ENCODE data around the gene BCAR1.
"Not testable (repeated sequence)": the region's sequence is repeated elsewhere in the genome, so short reads cannot be mapped to it uniquely, and the experiment has no call there.

Gene BCAR1, protein sequence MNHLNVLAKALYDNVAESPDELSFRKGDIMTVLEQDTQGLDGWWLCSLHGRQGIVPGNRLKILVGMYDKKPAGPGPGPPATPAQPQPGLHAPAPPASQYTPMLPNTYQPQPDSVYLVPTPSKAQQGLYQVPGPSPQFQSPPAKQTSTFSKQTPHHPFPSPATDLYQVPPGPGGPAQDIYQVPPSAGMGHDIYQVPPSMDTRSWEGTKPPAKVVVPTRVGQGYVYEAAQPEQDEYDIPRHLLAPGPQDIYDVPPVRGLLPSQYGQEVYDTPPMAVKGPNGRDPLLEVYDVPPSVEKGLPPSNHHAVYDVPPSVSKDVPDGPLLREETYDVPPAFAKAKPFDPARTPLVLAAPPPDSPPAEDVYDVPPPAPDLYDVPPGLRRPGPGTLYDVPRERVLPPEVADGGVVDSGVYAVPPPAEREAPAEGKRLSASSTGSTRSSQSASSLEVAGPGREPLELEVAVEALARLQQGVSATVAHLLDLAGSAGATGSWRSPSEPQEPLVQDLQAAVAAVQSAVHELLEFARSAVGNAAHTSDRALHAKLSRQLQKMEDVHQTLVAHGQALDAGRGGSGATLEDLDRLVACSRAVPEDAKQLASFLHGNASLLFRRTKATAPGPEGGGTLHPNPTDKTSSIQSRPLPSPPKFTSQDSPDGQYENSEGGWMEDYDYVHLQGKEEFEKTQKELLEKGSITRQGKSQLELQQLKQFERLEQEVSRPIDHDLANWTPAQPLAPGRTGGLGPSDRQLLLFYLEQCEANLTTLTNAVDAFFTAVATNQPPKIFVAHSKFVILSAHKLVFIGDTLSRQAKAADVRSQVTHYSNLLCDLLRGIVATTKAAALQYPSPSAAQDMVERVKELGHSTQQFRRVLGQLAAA

DNA sequence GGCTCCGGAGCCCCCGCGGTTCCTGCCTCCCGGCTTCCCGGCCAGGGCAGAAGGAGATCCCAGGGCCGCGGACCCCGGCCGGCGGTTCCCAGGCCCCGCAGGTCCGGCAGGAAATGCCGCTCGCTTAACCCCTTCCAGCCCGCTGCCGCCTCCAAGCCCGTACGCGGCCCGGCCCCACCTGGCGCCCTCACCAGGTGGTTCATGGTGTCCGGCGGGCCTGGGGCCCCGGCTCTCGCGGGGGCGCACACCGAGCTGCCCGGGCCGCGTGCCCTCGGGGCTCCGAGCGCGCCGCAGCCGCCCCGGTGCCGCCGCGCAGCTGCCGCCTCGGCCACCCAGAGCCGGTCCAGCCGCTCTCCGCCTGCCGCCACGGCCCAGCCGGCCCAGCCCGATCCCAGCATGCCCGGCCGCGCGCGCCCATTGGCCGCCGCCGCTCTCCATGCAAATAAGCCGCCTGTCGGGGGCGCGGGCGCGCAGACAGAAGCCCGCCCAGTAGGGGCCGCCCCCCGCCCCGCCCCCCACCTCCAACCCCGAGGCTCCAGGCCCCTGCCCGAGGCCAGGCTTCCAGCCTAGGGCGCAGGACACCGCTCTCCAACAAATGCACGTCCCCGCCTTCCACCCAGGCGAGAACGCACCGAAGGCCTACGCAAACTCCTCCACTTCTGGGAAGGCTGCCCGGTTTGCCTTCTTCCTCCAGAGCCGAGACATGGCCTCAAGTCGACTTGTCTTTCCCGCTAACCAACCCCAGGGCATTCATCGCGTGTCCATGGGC, at the start of gene BCAR1:
Gene BCAR1 (minus strand): TSS at position 345 of the 769 bp plus-strand sequence. CDS start 142 bp downstream, at position 203.
- DNase-seq, result no peak

DNA sequence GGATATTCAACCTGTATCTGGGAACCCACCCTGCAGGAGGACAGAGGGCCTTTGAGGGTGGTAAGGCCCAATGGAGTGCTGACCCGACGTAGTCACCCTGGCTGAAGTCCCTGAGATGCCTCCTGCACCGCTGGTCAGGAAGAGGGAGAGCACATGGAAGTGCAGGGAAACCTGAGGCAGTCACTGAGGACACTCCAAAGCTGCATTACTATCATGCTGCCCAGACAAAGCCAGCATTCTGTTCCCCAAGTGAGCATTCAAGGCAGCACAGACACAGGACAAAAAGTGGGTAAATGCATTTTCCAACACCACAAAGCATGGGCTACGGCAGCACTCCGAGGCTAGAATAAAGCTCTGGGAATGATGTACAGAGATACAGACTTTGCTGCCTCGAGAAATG, 46.8 kb upstream of the BCAR1 start:
- no peak for DNase-seq

DNA sequence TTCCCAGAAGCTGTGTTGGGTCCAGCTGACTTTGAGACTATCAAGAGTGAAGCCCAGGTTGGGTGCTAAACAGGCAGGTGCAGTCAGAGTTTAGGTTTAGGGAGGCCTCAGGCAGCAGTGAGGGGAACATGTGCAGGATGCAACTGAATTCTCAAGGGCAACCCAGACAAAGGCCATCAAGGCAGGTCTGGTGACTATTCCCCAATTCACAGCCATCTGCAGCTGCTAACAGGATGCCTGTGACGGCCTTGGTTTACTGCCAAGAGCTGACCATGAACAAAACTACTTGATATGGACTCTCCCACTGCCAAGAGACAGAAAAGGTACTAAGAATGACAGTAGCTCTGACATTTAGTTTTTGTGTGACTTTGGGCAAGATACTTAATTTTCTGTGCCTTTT, 45.2 kb upstream of the BCAR1 start:
- DNase-seq, result no peak

DNA sequence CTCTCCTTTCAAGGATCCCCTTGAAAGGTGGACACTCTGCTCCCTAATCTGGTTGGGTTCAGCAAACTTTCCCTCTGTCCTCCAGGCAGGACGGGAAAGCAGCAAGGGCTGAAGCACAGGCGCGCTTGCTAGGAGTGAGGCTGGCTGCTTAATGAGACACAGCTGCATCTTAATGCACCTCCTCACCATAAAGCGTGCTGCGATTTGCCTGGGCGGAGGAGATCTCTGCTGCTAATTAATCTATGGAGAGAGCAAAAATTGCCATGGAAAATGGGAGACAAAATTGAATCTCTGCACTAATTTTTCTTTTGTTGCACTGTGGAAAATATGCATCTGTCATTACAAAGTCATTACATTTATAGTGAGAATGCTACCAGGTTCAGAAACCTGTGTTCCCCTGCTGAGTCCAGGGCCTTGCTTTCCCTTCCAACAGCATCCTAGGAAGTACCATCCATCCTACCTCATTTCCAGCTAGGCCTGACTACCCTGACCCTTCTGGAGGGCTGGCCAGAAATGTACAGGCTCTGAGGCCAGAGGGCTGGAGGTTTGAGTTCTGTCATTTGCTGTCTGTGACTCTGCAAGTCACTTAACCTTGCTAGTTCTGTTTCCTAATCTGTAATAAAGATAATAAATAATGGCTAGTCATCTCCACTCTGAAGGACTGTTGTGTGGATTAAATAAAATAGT, 43.5 kb upstream of the BCAR1 start:
- DNase-seq, result no peak

DNA sequence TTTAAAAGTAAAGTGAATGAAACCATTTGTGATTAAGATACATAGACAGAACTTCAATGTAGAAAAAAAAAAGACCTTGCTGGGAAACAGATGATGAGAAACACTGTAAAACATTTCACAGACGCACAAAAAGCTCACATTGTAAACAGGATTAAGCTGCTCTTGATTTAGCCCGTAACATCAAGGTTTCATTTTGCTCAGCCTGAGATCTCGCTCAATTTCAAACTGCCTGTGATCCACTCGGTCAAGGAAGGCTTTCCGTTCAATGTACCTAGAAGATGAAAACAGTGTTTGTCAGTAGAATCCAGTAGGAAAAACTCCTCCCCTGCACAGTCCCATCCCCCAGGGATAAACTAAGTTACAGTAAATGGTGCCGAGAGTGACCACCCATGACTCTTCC, 42.3 kb upstream of the BCAR1 start:
- DNase-seq, result no peak

DNA sequence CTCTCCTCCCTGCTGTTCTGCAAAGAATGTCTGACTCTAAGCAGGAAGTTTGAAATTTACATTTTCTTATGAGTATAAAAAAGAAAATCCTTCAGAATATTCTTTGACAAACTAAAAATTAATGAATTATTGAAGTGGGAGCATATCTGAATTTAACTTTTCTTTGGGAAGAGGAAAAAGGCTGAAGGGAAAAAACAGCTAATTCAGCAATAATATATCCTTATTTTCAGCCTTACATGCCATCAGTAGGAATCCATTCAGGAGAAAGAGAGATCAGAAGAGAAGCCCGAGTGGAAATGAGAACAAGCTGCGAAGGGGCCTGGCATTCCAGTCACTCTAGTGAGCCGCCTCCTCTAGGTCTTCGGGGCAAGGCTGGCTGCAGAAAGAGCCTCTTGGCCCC, 41.7 kb upstream of the BCAR1 start:
- no peak for DNase-seq

DNA sequence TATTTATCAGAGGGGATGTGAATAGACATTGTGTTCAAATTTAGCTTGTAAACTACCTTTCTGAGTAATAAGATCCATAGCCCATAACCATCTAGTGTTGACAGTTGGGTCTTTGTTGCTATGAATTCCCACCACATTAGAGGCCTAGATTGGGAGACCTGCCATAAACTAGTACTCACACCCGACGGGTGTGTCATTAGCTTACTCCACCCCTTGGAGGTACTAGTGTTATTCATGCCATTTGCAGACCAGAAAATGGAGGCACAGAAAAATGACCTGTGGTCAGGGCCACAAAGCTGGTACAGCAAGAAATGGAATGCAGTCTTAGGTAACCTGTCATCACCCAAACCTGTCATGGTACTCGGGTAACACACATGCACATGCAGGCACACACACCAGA, 41.3 kb upstream of the BCAR1 start:
- no peak for DNase-seq

DNA sequence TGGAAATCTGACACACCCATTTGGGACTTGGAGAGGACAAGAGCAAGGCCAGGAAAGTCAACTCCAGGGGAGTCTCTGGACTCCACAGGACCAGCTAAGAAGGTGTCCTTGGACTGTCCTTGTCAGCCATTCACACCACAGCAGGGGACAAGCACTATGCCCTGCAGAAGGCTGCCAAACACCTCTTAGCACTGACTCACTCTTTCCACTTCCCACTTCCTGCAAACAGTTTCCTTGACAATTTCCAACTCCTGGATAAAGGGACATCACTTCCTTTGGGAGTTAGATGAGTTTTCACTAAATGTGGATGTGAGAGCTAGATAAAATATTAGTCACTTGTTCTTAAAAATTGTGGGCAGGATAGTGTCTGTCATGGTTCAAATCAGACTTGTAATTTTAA, 37.8 kb upstream of the BCAR1 start:
- DNase-seq, result no peak

DNA sequence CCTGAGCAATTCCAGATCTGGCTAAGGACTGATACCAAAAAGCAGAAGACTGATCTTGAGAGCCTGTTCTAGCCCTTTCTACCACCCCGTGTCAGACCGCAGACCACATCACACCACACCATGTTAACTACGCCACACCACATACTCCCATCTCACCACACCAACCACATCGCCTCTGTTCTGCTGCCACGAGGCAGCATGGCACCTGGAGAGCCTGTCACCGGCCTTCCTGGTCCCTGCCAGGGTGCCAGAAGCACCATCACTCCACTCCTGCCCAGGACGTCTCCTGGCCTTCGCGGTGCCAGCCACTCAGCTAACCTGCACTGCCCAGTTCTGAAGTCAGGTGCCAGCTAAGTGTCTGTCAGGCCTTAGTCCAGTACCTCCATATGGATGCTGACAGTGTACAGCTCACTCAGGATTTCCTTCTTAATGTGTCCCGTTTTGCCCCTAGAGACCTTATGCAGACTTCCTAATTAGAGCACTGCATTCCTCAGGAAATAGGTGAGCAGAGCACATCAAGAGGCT, 37.2 kb upstream of the BCAR1 start:
- no peak for DNase-seq

DNA sequence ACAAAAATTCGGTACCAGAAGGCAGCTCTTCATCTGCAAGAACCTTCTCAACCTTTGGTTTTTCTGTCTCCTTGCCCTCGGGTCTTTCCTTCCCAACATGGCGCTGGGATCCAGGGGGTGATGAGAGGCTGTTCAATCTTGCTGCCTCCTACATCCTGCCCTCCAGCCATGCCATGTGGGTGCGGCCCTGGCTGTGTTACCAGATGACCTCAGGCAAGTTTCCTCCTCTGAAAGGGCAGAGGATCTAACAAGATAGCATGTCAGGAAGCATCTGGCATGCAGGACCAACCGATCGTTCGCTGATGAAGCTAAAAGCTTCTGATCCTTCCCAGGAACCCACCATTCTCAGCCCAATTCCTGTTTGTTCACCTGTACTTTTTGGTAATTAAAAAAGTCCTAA, 36.8 kb upstream of the BCAR1 start:
- no peak for DNase-seq

DNA sequence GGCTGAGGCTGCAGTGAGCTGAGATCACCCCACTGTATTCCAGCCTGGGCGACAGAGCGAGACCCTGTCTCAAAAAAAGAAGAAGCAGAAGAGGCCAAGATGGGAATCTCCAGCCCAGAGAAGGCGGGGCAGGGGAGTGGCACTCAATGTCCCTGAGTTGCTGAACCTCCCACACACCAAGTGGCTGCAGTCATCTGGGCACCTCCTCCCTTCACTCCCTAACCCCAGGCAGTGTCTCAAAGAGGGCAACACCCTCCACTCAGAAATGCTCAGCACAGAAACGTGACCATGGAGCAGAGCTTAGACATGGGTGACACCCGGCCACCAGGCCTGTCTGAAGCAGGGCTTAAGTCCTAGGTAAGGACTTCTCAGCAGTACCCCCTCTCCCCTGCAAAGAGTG, 36.3 kb upstream of the BCAR1 start:
- no peak for DNase-seq

DNA sequence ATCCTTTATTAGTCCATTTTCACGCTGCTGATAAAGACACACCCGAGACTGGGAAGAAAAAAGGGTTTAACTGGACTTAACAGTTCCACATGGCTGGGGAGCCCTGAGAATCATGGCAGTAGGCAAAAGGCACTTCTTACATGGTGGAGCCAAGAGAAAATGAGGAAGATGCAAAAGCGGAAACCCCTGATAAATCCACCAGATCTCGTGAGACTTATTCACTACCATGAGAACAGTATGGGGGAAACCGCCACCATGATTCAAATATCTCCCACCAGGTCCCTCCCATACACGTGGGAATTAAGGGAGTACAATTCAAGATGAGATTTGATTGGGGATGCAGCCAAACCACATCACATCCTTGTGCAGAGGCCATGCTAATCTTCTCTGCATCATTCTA, 35.0 kb upstream of the BCAR1 start:
- no peak for DNase-seq

DNA sequence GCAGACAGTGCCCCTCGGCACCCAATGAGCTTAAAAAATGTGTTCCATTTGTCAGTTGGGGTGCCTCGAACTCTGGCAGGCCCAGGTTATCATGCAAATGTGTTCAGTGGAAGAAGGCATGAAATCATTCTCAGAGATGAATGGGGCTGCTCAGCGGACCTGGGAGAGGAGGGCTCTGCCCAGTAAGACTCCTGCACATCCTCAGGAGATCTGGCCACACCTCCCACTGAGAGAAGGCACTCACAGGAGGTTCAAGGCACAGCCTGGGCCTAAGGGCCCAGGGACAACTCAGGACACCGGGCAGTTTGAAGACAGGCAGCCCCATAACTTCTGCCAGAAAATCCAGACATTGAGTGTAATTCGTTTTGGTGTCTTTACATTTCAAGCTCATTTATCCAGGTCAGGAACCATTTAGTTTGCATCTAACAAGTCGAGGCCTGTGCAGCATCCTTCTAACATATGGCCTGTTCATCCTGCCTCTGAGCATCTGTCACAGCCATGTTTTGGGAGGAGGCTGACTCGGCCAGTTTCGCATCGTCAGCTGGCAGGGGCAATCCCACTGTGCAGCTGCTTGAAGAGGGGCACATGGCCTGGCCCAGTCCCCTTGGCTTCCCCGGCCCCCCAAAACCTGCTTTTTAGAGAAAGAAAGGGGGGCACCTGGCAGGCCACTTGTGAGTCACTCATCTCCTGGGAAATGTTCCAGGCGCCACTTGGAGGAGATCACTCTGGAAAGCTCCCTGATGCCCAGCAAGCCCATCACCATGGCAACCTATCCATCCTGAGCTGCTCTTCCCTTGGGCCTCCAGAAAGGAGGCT, 31.2 kb upstream of the BCAR1 start:
- DNase-seq, result no peak

DNA sequence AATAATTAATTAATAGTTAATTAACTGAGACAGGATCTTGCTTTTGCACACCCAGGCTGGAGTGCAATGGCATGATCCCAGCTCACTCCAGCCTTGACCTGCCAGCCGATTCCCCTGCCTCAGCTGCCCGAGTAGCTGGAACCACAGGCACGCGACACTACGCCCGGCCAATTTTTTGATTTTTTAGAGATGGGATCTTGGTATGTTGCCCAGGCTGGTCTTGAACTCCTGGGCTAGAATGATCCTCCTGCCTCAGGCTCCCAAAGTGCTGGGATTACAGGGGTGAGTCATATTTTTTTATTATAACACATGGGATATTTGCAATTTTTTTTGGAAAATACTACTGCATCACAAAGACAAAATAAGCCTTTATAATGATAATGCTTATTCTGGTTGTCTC, 30.4 kb upstream of the BCAR1 start:
- DNase-seq, result no peak

DNA sequence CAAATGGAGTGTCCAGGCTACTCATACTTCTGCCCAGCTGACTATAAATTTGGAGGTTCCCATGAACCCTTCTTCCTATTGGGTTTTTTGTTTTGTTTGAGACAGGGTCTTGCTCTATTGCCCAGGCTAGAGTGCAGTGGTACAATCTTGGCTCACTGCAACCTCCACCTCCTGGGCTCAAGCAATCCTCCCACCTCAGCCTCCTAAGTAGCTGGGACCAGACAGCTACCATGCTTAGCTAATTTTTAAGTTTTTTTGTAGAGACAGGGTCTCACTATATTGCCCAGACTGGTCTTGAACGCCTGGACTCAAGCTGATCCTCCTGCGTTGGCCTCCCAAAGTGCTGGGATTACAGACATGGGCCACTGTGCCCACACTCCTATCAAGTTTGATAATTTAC, 29.6 kb upstream of the BCAR1 start:
- DNase-seq, result not testable (repeated sequence)

DNA sequence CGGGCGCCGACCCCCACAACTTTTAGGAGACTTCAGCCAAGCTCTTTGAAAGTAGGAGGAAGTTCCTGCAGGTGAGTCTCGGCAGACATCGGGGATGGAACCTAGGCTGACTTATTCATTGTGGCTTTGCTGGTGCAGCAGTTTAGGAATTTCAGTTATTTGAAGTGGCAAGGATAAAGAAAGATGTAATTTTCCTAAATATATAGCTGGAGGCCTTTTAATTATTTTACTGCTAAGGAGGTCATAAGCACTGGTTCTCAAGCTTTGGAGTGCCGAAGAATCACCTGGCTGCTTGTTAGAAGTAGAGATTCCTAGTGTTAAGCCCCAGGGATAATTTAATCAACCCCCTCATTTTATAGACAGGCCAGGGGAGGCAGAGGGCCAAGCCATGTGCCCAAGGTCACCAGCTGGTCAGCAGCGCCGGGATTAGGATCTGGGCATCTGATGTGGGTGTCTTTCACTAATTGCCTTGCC, 28.9 kb upstream of the BCAR1 start:
- no peak for DNase-seq

DNA sequence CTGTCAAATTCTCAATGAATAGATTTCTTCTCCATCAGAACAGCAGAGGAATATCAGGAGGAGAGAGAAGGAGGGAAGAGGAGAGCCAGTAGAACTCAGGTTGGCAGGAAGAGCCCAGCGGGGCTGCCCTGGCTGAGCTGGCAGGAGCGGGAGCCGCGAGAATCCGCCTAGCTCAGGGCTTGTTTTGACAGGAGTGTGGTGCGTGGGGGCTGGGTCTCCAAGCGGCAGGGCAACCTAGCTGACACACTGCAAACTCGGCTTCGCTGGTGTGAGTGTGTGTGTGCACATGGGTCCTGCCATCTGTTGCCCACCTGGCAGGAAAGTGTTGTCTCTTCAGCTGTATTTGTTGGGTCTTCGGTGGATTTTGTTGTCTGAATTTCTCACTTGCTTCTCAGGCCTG, 27.9 kb upstream of the BCAR1 start:
- DNase-seq, result no peak

DNA sequence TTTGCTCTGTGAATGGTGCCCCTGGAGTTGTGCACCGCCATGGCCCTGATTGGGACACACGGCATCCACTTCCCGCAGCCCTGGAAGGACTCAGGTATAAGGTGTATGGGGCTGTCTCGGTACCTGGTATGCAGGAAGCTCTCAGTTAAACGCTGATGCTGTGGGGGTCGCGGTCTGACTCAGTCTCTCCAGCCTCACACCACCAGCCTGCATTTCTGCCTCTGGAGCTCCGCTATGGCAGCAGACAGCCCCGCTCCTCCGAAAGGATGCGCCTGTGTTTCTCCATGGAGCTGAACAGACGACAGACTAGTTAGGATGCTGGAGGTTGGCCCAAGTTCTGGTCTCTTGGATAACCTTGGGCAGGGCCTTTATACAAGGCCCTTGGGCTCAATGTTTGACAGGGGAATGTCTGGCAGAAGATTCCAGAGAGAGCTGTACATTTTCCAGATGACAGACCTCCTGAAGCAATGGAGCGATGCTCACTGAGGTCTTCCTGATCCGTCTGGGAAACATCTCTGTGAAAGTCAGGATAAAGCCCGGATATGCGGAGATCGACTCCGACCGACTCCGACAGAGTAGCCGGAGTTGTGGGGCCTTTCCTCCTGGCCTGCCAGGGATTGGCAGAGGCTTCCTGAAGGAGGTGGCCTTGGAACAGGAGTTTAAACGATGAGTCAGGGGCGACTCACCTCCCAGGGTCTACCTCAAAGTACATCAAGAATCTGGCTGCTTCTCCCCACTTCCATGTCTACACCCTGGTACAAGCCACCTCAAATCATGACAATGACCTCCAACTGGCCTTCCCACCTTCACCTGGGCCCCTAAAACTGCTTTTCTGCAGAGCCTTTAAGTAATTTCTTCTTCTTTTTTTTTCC, 21.9 kb upstream of the BCAR1 start:
- no peak for DNase-seq

DNA sequence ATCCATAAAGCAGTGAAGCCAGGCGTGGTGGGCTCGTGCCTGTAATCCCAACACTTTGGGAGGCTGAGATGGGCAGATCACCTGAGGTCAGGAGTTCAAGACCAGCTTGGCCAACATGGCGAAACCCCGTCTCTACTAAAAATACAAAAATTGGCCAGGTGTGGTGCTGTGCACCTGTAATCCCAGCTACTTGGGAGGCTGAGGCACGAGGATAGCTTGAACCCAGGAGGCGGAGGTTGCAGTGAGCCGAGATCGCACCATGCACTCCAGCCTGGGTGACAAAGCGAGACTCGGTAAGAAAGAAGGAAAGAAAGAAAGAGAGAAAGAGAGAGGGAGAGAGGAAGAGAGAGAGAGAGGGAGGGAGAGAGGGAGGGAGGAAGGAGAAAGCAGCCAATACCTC, 21.2 kb upstream of the BCAR1 start:
- DNase-seq, result not testable (repeated sequence)

DNA sequence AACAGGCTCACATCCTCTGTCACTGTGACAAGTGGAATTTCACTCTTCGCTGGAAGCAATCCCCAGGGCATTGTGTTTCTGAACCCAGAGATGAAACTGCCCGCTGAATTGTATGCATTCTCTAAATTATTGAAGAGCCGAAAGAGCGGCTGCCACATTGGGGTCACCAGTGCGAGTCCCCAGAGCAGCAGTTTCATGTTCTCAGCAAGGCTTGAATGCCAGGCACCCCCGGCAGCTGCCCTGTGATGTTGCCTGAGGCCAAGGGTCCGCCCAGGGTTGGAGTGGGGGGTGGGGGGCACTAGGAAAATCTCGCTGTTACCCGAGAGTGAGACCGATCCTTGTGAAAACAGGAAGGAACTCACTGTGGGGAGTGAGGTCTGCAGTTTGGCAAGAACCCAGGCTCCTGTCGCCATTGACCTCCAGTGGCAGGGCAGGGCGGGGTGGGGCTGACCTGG, 20.7 kb upstream of the BCAR1 start:
- no peak for DNase-seq

All from GDM1 (cell line).